ENCODE measurements around the gene SERPINE3.

The SERPINE3 gene

GRCh38 chr13:51326777-51327176 is 12.7 kb upstream of the SERPINE3 start:
- TF ChIP-seq EZH2 (IDR thresholded peaks at IDR 0.05; ENCODE audit: borderline replicate concordance, low read depth, low read length, severe bottlenecking) = no peak
- no peak for TF ChIP-seq CTCF (IDR thresholded peaks at IDR 0.05; ENCODE audit: borderline replicate concordance, extremely low read depth, low read length, poor library complexity, severe bottlenecking)
- Histone ChIP-seq H3K27me3 (ENCODE audit: insufficient read depth, low read length, poor library complexity) (peaks cover under 1% of the 10 kb centered on the region), H3K36me3 (ENCODE audit: insufficient read depth, low read length) (no peaks in the 10 kb centered on the region), H3K27ac (ENCODE audit: low read length) (no peak overlapping the region), H4K20me1 (ENCODE audit: insufficient read depth, low read length) (no peaks in the 10 kb centered on the region), H3K9me3 (ENCODE audit: insufficient read depth, low read length, severe bottlenecking) (no peaks in the 10 kb centered on the region), H3K4me1 (ENCODE audit: insufficient read depth, low read length) (0 out of 2 replicates have a peak, but pooled peaks cover 3% of the 10 kb centered on the region), H3K4me2 (ENCODE audit: insufficient read depth, low read length) (no peak overlapping the region), H3K4me3 (ENCODE audit: low read depth in 1 of 2, low read length in 2 of 2) (no peak overlapping the region), H3K9ac (ENCODE audit: low read depth, low read length) (no peak overlapping the region), H2AFZ (ENCODE audit: low read depth, low read length) (no peak overlapping the region), H3K79me2 (ENCODE audit: insufficient read depth, low read length) (no peaks in the 10 kb centered on the region)
- DNase-seq = no peak
- ATAC-seq (ENCODE audit: insufficient read depth, low read depth) = no peak

GRCh38 chr13:51327961-51328360 is 11.5 kb upstream of the SERPINE3 start:
- Histone ChIP-seq H3K9me3 (ENCODE audit: insufficient read depth, low read length, severe bottlenecking) (no peaks in the 10 kb centered on the region), H3K4me2 (ENCODE audit: insufficient read depth, low read length) (no peak overlapping the region), H3K4me1 (ENCODE audit: insufficient read depth, low read length) (0 out of 2 replicates have a peak, but pooled peaks cover 3% of the 10 kb centered on the region), H3K79me2 (ENCODE audit: insufficient read depth, low read length) (no peaks in the 10 kb centered on the region), H2AFZ (ENCODE audit: low read depth, low read length) (no peak overlapping the region), H3K27ac (ENCODE audit: low read length) (no peak overlapping the region), H3K27me3 (ENCODE audit: insufficient read depth, low read length, poor library complexity) (peaks cover 4% of the 10 kb centered on the region), H3K4me3 (ENCODE audit: low read depth in 1 of 2, low read length in 2 of 2) (no peak overlapping the region), H3K9ac (ENCODE audit: low read depth, low read length) (no peak overlapping the region), H3K36me3 (ENCODE audit: insufficient read depth, low read length) (no peaks in the 10 kb centered on the region), H4K20me1 (ENCODE audit: insufficient read depth, low read length) (no peaks in the 10 kb centered on the region)
- DNase-seq = no peak
- no peak for TF ChIP-seq EZH2 (IDR thresholded peaks at IDR 0.05; ENCODE audit: borderline replicate concordance, low read depth, low read length, severe bottlenecking)
- no peak for TF ChIP-seq CTCF (IDR thresholded peaks at IDR 0.05; ENCODE audit: borderline replicate concordance, extremely low read depth, low read length, poor library complexity, severe bottlenecking)
- ATAC-seq (ENCODE audit: insufficient read depth, low read depth) = no peak

GRCh38 chr13:51328488-51328887 is 11.0 kb upstream of the SERPINE3 start:
- H3K36me3 ChIP-seq (ENCODE audit: insufficient read depth, low read length) = no peaks in the 10 kb centered on the region
- no peak overlapping the region for H3K9ac ChIP-seq (ENCODE audit: low read depth, low read length)
- DNase-seq (no peak), ATAC-seq (ENCODE audit: insufficient read depth, low read depth) (no peak)
- H3K4me1 ChIP-seq (ENCODE audit: insufficient read depth, low read length) = 0 out of 2 replicates have a peak, but pooled peaks cover 3% of the 10 kb centered on the region
- no peaks in the 10 kb centered on the region for H4K20me1 ChIP-seq (ENCODE audit: insufficient read depth, low read length)
- H3K79me2 ChIP-seq (ENCODE audit: insufficient read depth, low read length) = no peaks in the 10 kb centered on the region
- H3K27me3 ChIP-seq (ENCODE audit: insufficient read depth, low read length, poor library complexity) = peaks cover 4% of the 10 kb centered on the region
- no peak overlapping the region for H2AFZ ChIP-seq (ENCODE audit: low read depth, low read length)
- H3K27ac ChIP-seq (ENCODE audit: low read length) = no peak overlapping the region
- TF ChIP-seq EZH2 (IDR thresholded peaks at IDR 0.05; ENCODE audit: borderline replicate concordance, low read depth, low read length, severe bottlenecking) (no peak), CTCF (IDR thresholded peaks at IDR 0.05; ENCODE audit: borderline replicate concordance, extremely low read depth, low read length, poor library complexity, severe bottlenecking) (no peak)
- H3K9me3 ChIP-seq (ENCODE audit: insufficient read depth, low read length, severe bottlenecking) = no peaks in the 10 kb centered on the region
- H3K4me3 ChIP-seq (ENCODE audit: low read depth in 1 of 2, low read length in 2 of 2) = no peak overlapping the region
- H3K4me2 ChIP-seq (ENCODE audit: insufficient read depth, low read length) = no peak overlapping the region

GRCh38 chr13:51329606-51330005 is 9.9 kb upstream of the SERPINE3 start:
- Histone ChIP-seq H3K36me3 (ENCODE audit: insufficient read depth, low read length) (no peaks in the 10 kb centered on the region), H2AFZ (ENCODE audit: low read depth, low read length) (no peak overlapping the region), H3K4me2 (ENCODE audit: insufficient read depth, low read length) (no peak overlapping the region), H3K4me3 (ENCODE audit: low read depth in 1 of 2, low read length in 2 of 2) (no peak overlapping the region), H3K27me3 (ENCODE audit: insufficient read depth, low read length, poor library complexity) (peaks cover 4% of the 10 kb centered on the region), H3K4me1 (ENCODE audit: insufficient read depth, low read length) (0 out of 2 replicates have a peak, but pooled peaks cover 3% of the 10 kb centered on the region), H3K27ac (ENCODE audit: low read length) (no peak overlapping the region), H4K20me1 (ENCODE audit: insufficient read depth, low read length) (no peaks in the 10 kb centered on the region), H3K9me3 (ENCODE audit: insufficient read depth, low read length, severe bottlenecking) (no peaks in the 10 kb centered on the region), H3K9ac (ENCODE audit: low read depth, low read length) (no peak overlapping the region), H3K79me2 (ENCODE audit: insufficient read depth, low read length) (no peaks in the 10 kb centered on the region)
- TF ChIP-seq EZH2 (IDR thresholded peaks at IDR 0.05; ENCODE audit: borderline replicate concordance, low read depth, low read length, severe bottlenecking) = no peak
- no peak for TF ChIP-seq CTCF (IDR thresholded peaks at IDR 0.05; ENCODE audit: borderline replicate concordance, extremely low read depth, low read length, poor library complexity, severe bottlenecking)
- ATAC-seq (ENCODE audit: insufficient read depth, low read depth) = no peak
- DNase-seq = no peak
